A673 (cell line): ENCODE data around the gene ADAD2. TPM values are rescaled to one million over a fixed set of nuclear protein-coding genes. Genes with fewer than 3 reads are reported as not detected.

Source experiments
- BruUV-seq: library from RNA; stranded (reverse); fragments of 400-500 nt; replicated peaks from 2 replicates; lab custom pipeline; 2021; lab: Mats Ljungman, UMichigan
- CTCF ChIA-PET: fragments of 300-600 bp; sonication (Branson Sonifier 250); formaldehyde crosslinking; loops from one replicate; lab custom pipeline; 2022; ENCODE audit warnings: antibody characterized with exemption; lab: Charles Lee
- POLR2A ChIA-PET: fragments of 300-600 bp; sonication (Branson Sonifier 250); formaldehyde crosslinking; loops from one replicate; lab custom pipeline; 2022; ENCODE audit warnings: antibody characterized with exemption; ENCODE audit not compliant: low non-redundant PET; lab: Charles Lee
- DNase-seq: peaks from one replicate; pipeline ENCODE4 v3.0.0-alpha.2; 2015; ENCODE audit warnings: low spot score
- H3K27ac ChIP-seq: fragments of 200-600 bp; sonication (generic); 2 replicates; pipeline ENCODE4 v1.5.1; 2016; ENCODE audit warnings: mixed run types, low read depth, mild to moderate bottlenecking, mixed read lengths, antibody characterized with exemption, low read length; ENCODE audit not compliant: poor library complexity, severe bottlenecking
- H3K27me3 ChIP-seq: fragments of 200-600 bp; sonication (generic); replicated peaks from 2 replicates; pipeline ENCODE4 v1.6.1; 2017; ENCODE audit warnings: mixed run types, low read depth, mild to moderate bottlenecking, mixed read lengths, antibody characterized with exemption, low read length; ENCODE audit not compliant: insufficient read depth, poor library complexity
- H3K36me3 ChIP-seq: fragments of 200-600 bp; sonication (generic); 2 replicates; pipeline ENCODE4 v1.6.1; 2016; ENCODE audit warnings: mixed run types, mild to moderate bottlenecking, mixed read lengths, antibody characterized with exemption, low read length; ENCODE audit not compliant: insufficient read depth, poor library complexity, severe bottlenecking
- H3K4me1 ChIP-seq: fragments of 200-600 bp; sonication (generic); 2 replicates; pipeline ENCODE4 v1.6.1; 2017; ENCODE audit warnings: mixed run types, mild to moderate bottlenecking, mixed read lengths, antibody characterized with exemption, low read length; ENCODE audit not compliant: insufficient read depth, poor library complexity, severe bottlenecking
- H3K4me3 ChIP-seq: fragments of 200-600 bp; sonication (generic); 2 replicates; pipeline ENCODE4 v1.5.1; 2016; ENCODE audit warnings: low read depth, mixed run types, mild to moderate bottlenecking, mixed read lengths, low read length; ENCODE audit not compliant: poor library complexity, severe bottlenecking
- H3K9me3 ChIP-seq: fragments of 200-600 bp; sonication (generic); 2 replicates; pipeline ENCODE4 v1.6.1; 2016; ENCODE audit warnings: mixed run types, low read depth, mild to moderate bottlenecking, mixed read lengths, antibody characterized with exemption, low read length; ENCODE audit not compliant: poor library complexity, severe bottlenecking
- EZH2 ChIP-seq: fragments of 200-600 bp; sonication (generic); IDR thresholded peaks from 2 replicates; pipeline ENCODE4 v1.6.1; 2017; ENCODE audit warnings: borderline replicate concordance, low read depth, mild to moderate bottlenecking, mixed read lengths, antibody characterized with exemption, low read length; ENCODE audit not compliant: poor library complexity, severe bottlenecking
- intact Hi-C: fragments of 100-400 bp; cut with micrococcal nuclease; formaldehyde crosslinking; loops from one replicate; pipeline ENCODE4 v1.10.0; 2022; ENCODE audit not compliant: unreplicated experiment
- total RNA-seq: library from RNA; stranded (reverse); gene quantifications from 2 replicates; pipeline ENCODE4 v1.2.3, GENCODE V29; 2021
- TF ChIP-seq, protein P1 (sequence below): fragments of 300-800, 200-600 bp; sonication (generic); conservative IDR thresholded peaks from 2 replicates; pipeline ENCODE4 v1.5.1; 2017; ENCODE audit warnings: low read depth, mild to moderate bottlenecking, antibody characterized with exemption, low read length, moderate library complexity, mixed read lengths

Gene ADAD2
- total RNA-seq, 1 experiment from 2014 or later: not detected

DNA sequence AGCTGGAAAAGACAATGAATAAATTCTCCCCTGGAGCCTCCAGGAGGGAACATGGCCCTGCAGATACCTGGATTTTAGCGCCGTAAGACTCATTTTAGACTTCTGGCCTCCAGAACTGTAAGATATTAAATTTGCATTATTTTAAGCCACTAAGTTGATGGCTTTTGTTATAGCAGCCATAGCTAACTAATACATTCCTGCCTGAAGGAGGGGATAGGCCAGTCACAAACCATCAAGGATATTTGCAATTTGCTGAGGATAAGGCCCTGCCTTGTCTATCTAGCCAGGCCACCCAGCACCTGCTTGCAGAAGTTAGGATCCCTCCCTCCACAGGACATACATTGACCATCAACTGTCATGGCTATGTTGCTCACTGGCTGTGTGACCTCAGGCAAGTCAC, 53.8 kb downstream of the ADAD2 start:
- ChIA-PET POLR2A (no interaction called here), CTCF (no interaction called here)
- intact Hi-C loops: no loop called here

DNA sequence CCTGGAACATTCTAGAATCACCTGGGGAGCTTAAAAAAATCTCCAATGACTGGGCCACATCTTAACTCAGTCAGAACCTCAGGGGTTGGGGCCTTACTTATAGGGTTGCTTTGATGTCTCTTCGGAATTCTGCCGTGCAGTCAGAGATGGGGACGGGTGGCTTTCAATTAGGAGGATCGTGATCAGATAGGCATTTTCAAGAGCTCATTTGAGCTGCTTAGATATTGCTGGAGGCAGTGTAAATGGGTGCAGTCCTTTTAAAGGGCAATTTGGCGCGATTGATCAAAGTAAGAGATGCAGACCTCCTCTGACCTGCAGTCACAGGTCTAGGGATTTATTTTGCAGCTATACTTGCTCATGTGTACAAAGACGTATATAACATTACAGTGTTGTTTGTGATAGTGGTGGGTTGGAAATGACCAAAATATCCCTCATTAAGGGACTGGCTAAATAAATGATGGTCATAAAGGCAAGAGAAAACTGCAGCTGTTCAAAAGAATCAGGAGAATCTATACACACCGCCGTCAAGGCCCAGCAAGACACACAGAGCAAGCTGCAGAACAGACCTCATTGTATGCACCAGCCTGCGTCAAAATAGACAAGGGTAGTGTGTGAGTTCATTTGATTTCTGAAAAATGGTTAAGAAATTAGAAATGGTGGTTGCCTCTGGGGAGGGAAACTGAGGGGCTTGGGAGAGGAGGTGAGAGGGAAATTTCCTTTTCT, 55.2 kb downstream of the ADAD2 start:
- CTCF ChIA-PET: no interaction called here
- Histone ChIP-seq H3K36me3 (no peaks in the 10 kb centered on the region), H3K4me1 (no peaks in the 10 kb centered on the region), H3K27me3 (peaks cover 16% of the 10 kb centered on the region), H3K27ac (no peak overlapping the region), H3K9me3 (no peaks in the 10 kb centered on the region), H3K4me3 (no peak overlapping the region)
- BruUV-seq: no TSS peak
- TF ChIP-seq EZH2: no peak
- TF ChIP-seq, protein P1, sequence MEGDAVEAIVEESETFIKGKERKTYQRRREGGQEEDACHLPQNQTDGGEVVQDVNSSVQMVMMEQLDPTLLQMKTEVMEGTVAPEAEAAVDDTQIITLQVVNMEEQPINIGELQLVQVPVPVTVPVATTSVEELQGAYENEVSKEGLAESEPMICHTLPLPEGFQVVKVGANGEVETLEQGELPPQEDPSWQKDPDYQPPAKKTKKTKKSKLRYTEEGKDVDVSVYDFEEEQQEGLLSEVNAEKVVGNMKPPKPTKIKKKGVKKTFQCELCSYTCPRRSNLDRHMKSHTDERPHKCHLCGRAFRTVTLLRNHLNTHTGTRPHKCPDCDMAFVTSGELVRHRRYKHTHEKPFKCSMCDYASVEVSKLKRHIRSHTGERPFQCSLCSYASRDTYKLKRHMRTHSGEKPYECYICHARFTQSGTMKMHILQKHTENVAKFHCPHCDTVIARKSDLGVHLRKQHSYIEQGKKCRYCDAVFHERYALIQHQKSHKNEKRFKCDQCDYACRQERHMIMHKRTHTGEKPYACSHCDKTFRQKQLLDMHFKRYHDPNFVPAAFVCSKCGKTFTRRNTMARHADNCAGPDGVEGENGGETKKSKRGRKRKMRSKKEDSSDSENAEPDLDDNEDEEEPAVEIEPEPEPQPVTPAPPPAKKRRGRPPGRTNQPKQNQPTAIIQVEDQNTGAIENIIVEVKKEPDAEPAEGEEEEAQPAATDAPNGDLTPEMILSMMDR: no peak
- POLR2A ChIA-PET: no interaction called here
- DNase-seq: no peak
- intact Hi-C loops: no loop called here

More for the DNA sequence above, 53.8 kb downstream of the ADAD2 start:
- Histone ChIP-seq H3K4me3 (no peak overlapping the region), H3K9me3 (no peaks in the 10 kb centered on the region), H3K27me3 (peaks cover 21% of the 10 kb centered on the region), H3K4me1 (no peaks in the 10 kb centered on the region), H3K27ac (no peak overlapping the region), H3K36me3 (no peaks in the 10 kb centered on the region)
- DNase-seq: no peak
- no peak for TF ChIP-seq EZH2
- TF ChIP-seq, protein P1: no peak
- no TSS peak for BruUV-seq

DNA sequence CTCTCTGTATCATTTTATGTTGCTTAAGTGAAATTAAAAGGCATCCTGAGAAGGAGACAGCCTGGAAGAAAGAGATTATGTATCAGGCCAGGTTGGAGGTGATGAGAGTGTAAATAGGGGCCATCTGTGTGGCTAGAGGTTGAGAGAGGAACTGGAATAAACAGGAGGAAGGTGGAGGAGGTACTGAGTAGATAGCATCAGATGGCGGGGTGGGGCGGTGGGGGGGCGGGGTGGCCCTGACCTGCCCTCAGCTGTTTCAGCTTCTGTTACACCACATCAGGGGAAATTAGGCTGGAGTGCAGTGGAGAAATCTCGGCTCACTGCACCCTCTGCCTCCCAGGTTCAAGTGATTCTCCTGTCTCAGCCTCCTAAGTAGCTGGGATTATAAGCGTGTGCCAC, 55.7 kb downstream of the ADAD2 start:
- H3K27ac ChIP-seq: no peak overlapping the region
- no peak for TF ChIP-seq EZH2
- TF ChIP-seq, protein P1: no peak
- ChIA-PET POLR2A (no interaction called here), CTCF (no interaction called here)
- H3K9me3 ChIP-seq: no peaks in the 10 kb centered on the region
- H3K36me3 ChIP-seq: no peaks in the 10 kb centered on the region
- BruUV-seq: no TSS peak
- DNase-seq: no peak
- no peak overlapping the region for H3K4me3 ChIP-seq
- H3K4me1 ChIP-seq: no peaks in the 10 kb centered on the region
- intact Hi-C loops: no loop called here
- H3K27me3 ChIP-seq: peaks cover 13% of the 10 kb centered on the region

Other genes starting within 250 kb of the ADAD2 start
- gene OSGIN1, start 237.9 kb upstream of the ADAD2 start, total RNA-seq: 1.2 and 2.4 TPM in 2 replicates
- 0.76 and 0.80 TPM in 2 replicates for gene NECAB2, start 222.9 kb upstream of the ADAD2 start, total RNA-seq
- gene SLC38A8, start 148.4 kb upstream of the ADAD2 start, total RNA-seq: not detected in 2 replicates
- gene MBTPS1, start 74.2 kb upstream of the ADAD2 start, total RNA-seq: 76.9 and 82.0 TPM in 2 replicates
- 45.6 and 46.7 TPM in 2 replicates for gene HSDL1, start 46.0 kb upstream of the ADAD2 start, total RNA-seq
- gene DNAAF1, start 45.8 kb upstream of the ADAD2 start, total RNA-seq: not detected in 2 replicates
- gene TAF1C, start 4.1 kb upstream of the ADAD2 start, total RNA-seq: 58.0 and 58.4 TPM in 2 replicates
- not detected in 2 replicates for gene KCNG4, start 48.9 kb downstream of the ADAD2 start, total RNA-seq
- not detected in 2 replicates for gene WFDC1, start 103.7 kb downstream of the ADAD2 start, total RNA-seq
- not detected in 2 replicates for gene ATP2C2, start 177.4 kb downstream of the ADAD2 start, total RNA-seq